Tibial nerve (tissue), 4 donors: ENCODE data around the gene DHRS2. TPM values are rescaled to one million over a fixed set of nuclear protein-coding genes. Genes with fewer than 3 reads are reported as not detected.

ENCODE experiments used
- DNase-seq, 2 donors: peaks; one replicate each; pipeline ENCODE4 v3.0.0-alpha.2; 2019; ENCODE audit warnings: low spot score in 2 of 2
- H3K27ac ChIP-seq, 4 donors: fragments of 200-600 bp; sonication (generic) in 3 of 4; one replicate each; pipeline ENCODE4 v1.5.1; 2017 to 2019; ENCODE audit warnings: mild to moderate bottlenecking in 1 of 4
- H3K27me3 ChIP-seq, 2 donors: fragments of 200-600 bp; sonication (generic) in 1 of 2; one replicate each; pipeline versions ENCODE4 v1.5.1 to v1.6.0; 2017 to 2019
- H3K36me3 ChIP-seq, 3 donors: fragments of 200-600 bp; sonication (generic); one replicate each; pipeline ENCODE4 v1.5.1; 2018 to 2019
- H3K4me1 ChIP-seq, 4 donors: fragments of 200-600 bp; sonication (generic) in 3 of 4; one replicate each; pipeline ENCODE4 v1.5.1; 2017 to 2019
- H3K4me3 ChIP-seq, 4 donors: fragments of 200-600 bp; sonication (generic) in 3 of 4; one replicate each; pipeline ENCODE4 v1.5.1; 2017 to 2019; ENCODE audit warnings: mild to moderate bottlenecking in 1 of 4, moderate library complexity in 1 of 4
- H3K9me3 ChIP-seq, 4 donors: fragments of 200-600 bp; sonication (generic) in 3 of 4; one replicate each; pipeline ENCODE4 v1.5.1; 2017 to 2019
- CTCF ChIP-seq, 5 experiments: fragments of 200-600 bp in 3 of 5; fragments of 450-650 bp in 2 of 5; sonication (generic) in 3 of 5; IDR thresholded peaks; one replicate each; pipeline ENCODE4 v1.5.1; 2016 to 2019; ENCODE audit warnings: antibody characterized with exemption in 5 of 5, mild to moderate bottlenecking in 3 of 5, moderate library complexity in 2 of 5
- EP300 ChIP-seq, 2 donors: sonication (generic); formaldehyde crosslinking; IDR thresholded peaks; one replicate each; pipeline ENCODE4 v1.6.1; 2017; ENCODE audit warnings: antibody characterized with exemption in 2 of 2, mild to moderate bottlenecking in 1 of 2
- POLR2A ChIP-seq, 2 donors: fragments of 450-650 bp; IDR thresholded peaks; one replicate each; pipeline ENCODE4 v1.6.1; 2017; ENCODE audit warnings: antibody characterized with exemption in 2 of 2, mild to moderate bottlenecking in 2 of 2, moderate library complexity in 2 of 2
- WGBS, 2 donors: methylation state at CpG; one replicate each; pipeline ENCODE4 v1.1.5; 2018; 5-methylcytosine and 5-hydroxymethylcytosine counted together
- total RNA-seq, 4 donors: library from RNA; depleted of rRNA; stranded (reverse); fragments of >200 nt; gene quantifications; one replicate each; pipeline ENCODE4 v1.1.0, GENCODE V29; 2016

Gene DHRS2
- total RNA-seq, 4 donors from 2014 or later, result 0.90 TPM; not detected in 3

DNA sequence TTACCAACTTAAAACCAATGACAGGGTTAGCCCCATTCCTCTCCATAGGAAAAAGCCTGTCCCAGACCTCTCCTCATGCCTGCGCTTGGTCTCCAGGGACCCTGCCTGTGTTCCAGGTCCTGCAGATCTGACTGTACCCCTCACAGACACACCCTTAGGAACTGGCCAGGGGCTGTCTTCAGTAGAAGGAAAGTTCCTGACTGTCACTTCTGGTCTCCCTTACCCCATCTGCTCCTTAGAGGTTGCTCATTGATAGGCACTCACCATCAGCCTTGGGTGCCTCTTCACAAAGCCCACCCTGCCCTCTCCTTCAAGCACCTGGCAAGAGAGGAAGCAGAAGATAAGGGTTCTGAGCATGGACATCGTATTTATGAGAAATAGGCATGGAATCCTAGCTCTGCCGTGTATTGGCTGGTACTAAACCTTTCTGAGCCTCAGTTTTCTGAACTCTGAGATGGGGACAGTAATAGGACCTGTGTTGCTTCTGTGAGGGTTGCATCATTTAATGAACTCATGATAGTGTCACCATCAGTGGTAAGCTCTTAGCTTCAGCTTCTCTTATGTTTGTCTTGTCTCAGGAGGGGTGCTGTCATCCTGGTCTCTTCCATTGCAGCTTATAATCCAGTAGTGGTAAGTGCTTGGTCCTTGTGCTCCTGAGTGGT, 7.5 kb downstream of the DHRS2 start:
- WGBS, 2 donors, result 90 to 98% methylated on average over 3 of the region's 3 CpGs

DNA sequence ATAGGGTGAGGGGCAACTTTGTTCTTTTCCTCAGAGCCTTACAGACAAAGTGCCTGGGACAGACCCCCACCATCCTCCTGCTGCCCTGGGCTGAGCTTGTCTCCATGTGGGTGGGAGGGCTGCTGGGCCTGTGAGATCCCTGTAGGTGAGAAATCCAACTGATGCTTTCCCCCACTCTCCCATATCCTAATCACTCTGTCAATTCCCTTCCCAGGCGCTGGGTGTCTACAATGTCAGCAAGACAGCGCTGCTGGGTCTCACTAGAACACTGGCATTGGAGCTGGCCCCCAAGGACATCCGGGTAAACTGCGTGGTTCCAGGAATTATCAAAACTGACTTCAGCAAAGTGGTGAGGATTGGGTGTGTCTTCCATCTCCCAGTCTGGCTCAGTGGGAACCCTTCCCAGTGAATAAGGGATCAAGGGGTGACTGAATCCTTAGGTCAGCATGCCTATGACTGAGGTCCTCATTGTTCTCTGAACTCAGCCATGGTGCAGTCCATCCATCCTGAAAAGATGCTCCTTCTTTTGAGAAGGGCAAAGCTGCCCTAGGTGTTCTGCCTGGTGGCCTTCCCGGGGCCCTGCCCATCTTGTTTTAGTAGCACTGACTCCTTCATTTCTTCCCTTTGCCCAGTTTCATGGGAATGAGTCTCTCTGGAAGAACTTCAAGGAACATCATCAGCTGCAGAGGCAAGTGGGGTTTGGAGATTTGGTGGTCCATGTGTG, 8.2 kb downstream of the DHRS2 start:
- 94 to 96% methylated on average over 5 of the region's 5 CpGs for WGBS, 2 donors
- H3K27ac ChIP-seq, result no peak overlapping the region
- H3K9me3 ChIP-seq, result no peaks in the 10 kb centered on the region
- no peaks in the 10 kb centered on the region for H3K27me3 ChIP-seq
- no peak for DNase-seq
- no peak overlapping the region for H3K4me3 ChIP-seq
- H3K36me3 ChIP-seq, result no peaks in the 10 kb centered on the region
- H3K4me1 ChIP-seq, result peaks cover 0 to 29% (median 2%) of the 10 kb centered on the region in 4 donors
- TF ChIP-seq POLR2A (IDR thresholded peaks at IDR 0.05) (no peak), CTCF (IDR thresholded peaks at IDR 0.05) (no peak), EP300 (IDR thresholded peaks at IDR 0.05) (no peak)

More for the DNA sequence above, 7.5 kb downstream of the DHRS2 start:
- H3K4me3 ChIP-seq, result no peak overlapping the region
- TF ChIP-seq CTCF (IDR thresholded peaks at IDR 0.05) (no peak), POLR2A (IDR thresholded peaks at IDR 0.05) (no peak), EP300 (IDR thresholded peaks at IDR 0.05) (no peak)
- no peak overlapping the region for H3K27ac ChIP-seq
- H3K27me3 ChIP-seq, result no peaks in the 10 kb centered on the region
- H3K36me3 ChIP-seq, result no peaks in the 10 kb centered on the region
- no peaks in the 10 kb centered on the region for H3K9me3 ChIP-seq
- H3K4me1 ChIP-seq, result peaks cover 0 to 30% (median 2%) of the 10 kb centered on the region in 4 donors
- DNase-seq, result no peak

GRCh38 chr14:23644919-23645336, 8.8 kb downstream of the DHRS2 start:
- H3K4me3 ChIP-seq, result no peak overlapping the region
- WGBS, 2 donors, result 84 to 89% methylated on average over 8 of the region's 8 CpGs
- no peak for DNase-seq
- H3K36me3 ChIP-seq, result no peaks in the 10 kb centered on the region
- TF ChIP-seq CTCF (IDR thresholded peaks at IDR 0.05) (no peak), POLR2A (IDR thresholded peaks at IDR 0.05) (no peak), EP300 (IDR thresholded peaks at IDR 0.05) (no peak)
- H3K27ac ChIP-seq, result no peak overlapping the region
- no peaks in the 10 kb centered on the region for H3K9me3 ChIP-seq
- peaks cover 0 to 23% (median 0%) of the 10 kb centered on the region in 4 donors for H3K4me1 ChIP-seq
- H3K27me3 ChIP-seq, result no peaks in the 10 kb centered on the region

GRCh38 chr14:23645504-23645811, 9.3 kb downstream of the DHRS2 start:
- no peaks in the 10 kb centered on the region for H3K36me3 ChIP-seq
- no peaks in the 10 kb centered on the region for H3K27me3 ChIP-seq
- 92 to 94% methylated on average over 4 of the region's 4 CpGs for WGBS, 2 donors
- peaks cover 0 to 18% (median 0%) of the 10 kb centered on the region in 4 donors for H3K4me1 ChIP-seq
- no peak for DNase-seq
- H3K4me3 ChIP-seq, result no peak overlapping the region
- TF ChIP-seq POLR2A (IDR thresholded peaks at IDR 0.05) (no peak), EP300 (IDR thresholded peaks at IDR 0.05) (no peak), CTCF (IDR thresholded peaks at IDR 0.05) (no peak)
- no peak overlapping the region for H3K27ac ChIP-seq
- H3K9me3 ChIP-seq, result no peaks in the 10 kb centered on the region
